Fibroblast of mammary gland (primary cell): ENCODE measurements around the gene TET3.

ENCODE experiments used
- DNase-seq: peaks from one replicate; pipeline ENCODE4 v3.0.0-alpha.2; 2010; ENCODE audit warnings: low read depth
- H3K4me3 ChIP-seq: 2 replicates; pipeline ENCODE4 v1.5.1; 2011; ENCODE audit warnings: low read depth, mild to moderate bottlenecking, low read length, moderate library complexity; ENCODE audit not compliant: control insufficient read depth
- TF ChIP-seq, protein P1 (sequence below): conservative IDR thresholded peaks from 2 replicates; pipeline ENCODE4 v1.5.1; 2011; ENCODE audit warnings: low read depth, low read length, inconsistent platforms; ENCODE audit not compliant: control insufficient read depth, insufficient read depth

Gene TET3

DNA sequence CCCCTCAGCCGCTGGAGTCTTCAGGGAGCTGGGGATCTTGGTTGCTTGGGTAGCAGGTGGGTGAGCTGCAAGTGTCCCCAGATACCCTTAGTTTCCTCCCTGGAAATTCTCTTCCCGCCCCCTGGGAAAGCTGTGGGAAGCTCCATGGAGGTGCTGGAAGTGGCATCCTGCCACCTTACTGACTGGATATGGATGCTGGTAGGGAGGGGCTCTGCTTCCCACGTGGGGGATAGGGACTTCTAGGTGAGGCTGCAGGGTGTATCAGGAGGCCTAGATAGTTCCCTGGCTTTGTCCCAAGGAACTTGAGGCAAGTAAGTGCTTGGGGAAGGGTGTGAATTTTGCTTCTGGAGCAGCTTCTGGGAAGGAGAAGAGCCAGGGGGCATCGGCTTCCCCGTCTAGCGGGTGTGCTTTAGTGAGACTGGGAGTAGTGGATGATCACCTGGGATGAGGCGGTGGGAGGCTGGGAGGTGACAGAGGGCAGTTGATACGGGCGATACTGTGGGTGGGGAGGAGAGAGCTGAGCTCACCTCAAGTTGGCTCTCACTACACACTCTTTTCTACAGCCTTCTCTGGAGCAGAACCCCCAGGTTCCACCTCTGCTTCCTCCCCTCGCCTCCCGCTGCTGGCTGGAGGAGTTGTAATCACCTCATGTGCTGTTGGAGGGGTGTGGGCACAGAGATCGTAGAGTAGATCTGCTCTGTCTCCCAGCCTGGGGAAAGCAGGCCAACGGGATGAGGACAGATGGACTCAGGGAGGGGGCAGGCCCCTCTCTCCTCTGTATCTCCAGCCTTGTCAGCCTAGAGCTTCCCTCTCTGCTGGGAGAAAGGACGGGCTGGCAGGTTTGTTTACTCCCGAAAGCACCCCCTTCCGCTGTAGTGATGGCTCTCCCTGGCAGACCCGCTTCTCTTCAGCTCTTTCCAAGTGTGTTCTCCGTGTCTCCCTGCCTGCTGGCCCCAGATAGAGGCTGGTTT lies 19.8 kb downstream of the TET3 start:
- TF ChIP-seq, protein P1, sequence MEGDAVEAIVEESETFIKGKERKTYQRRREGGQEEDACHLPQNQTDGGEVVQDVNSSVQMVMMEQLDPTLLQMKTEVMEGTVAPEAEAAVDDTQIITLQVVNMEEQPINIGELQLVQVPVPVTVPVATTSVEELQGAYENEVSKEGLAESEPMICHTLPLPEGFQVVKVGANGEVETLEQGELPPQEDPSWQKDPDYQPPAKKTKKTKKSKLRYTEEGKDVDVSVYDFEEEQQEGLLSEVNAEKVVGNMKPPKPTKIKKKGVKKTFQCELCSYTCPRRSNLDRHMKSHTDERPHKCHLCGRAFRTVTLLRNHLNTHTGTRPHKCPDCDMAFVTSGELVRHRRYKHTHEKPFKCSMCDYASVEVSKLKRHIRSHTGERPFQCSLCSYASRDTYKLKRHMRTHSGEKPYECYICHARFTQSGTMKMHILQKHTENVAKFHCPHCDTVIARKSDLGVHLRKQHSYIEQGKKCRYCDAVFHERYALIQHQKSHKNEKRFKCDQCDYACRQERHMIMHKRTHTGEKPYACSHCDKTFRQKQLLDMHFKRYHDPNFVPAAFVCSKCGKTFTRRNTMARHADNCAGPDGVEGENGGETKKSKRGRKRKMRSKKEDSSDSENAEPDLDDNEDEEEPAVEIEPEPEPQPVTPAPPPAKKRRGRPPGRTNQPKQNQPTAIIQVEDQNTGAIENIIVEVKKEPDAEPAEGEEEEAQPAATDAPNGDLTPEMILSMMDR: no peak
- no peak for DNase-seq
- no peak overlapping the region for H3K4me3 ChIP-seq

DNA sequence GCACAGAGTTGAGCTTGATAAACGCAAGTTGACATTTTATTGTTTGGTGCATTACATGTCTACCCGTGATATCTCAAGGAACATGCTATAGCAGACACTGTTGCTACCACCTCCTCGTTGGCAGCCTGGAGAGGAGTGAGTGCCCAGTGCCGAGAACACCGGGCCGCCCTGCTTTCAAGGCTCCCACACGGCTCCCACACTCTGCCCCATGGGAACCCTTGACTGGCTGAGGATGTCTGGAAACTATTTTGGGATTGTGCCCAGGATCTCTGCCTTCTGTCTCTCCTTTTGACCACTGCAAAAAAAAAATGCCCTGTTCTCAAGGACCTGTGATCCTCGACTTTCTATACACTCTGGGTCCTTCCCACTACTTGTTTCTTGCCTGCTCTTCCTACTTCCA lies 21.1 kb downstream of the TET3 start:
- peak; percentile 57 for DNase-seq
- TF ChIP-seq, protein P1: no peak
- no peak overlapping the region for H3K4me3 ChIP-seq

DNA sequence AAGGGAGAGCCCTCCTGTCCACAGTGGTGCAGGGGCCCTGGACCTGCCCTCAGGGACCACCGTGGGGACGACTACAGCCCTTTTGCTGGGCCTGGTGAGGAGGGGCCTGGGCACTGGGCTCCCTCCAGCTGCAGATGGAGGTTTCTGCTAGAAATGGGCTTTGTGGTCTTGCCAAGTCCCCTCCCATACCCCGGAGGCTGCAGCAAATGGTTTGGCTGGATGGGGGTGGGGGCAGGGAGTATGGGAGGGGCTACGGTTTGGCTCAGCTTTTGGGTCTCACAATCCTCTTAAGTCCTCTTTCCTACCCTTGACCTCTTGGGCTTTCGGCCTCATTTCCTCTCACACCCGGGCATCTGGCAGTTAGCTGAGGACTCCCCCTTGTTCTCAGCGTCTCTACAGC lies 21.7 kb downstream of the TET3 start:
- DNase-seq: no peak
- H3K4me3 ChIP-seq: no peak overlapping the region
- TF ChIP-seq, protein P1: no peak

DNA sequence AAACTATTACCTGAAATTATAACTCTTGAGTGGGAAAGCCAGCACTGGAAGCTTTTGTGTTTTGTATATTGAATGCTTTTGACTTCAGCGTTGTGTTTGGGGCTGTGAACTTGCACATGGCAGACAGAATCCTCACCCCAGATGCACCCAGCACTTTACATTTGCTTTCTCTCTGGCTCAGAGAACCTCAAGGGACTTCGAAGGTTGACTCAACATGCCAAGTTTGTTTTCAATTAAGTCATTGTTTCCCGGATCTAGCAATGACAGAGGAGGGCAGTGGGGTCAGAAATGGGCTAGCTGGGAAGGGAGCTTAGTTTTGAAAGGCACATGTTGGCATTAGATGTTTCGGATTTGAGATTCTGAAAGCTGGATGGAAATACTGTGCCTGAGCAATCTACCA lies 22.4 kb downstream of the TET3 start:
- TF ChIP-seq, protein P1: no peak
- H3K4me3 ChIP-seq: no peak overlapping the region
- DNase-seq: peak; percentile 78

DNA sequence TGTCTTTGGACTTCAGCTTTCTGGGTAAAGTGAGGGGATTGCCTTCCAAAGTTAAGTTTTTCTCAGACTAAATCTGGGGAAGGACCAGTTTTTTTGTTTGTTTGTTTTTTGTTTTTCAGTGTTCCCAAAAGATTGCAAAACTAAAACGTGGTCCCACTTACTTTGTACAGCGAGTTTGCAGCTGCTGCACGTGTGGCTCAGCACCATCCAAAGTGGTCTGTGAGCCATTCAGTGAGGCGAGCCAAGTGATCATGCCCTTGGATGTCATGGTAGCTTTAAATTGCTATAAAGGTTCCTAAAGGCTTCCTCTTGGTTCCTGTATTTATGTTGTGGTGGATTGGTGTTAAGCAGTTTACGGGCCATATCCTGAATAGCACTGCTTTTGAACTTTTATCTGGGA lies 23.0 kb downstream of the TET3 start:
- no peak overlapping the region for H3K4me3 ChIP-seq
- DNase-seq: no peak
- TF ChIP-seq, protein P1: no peak

DNA sequence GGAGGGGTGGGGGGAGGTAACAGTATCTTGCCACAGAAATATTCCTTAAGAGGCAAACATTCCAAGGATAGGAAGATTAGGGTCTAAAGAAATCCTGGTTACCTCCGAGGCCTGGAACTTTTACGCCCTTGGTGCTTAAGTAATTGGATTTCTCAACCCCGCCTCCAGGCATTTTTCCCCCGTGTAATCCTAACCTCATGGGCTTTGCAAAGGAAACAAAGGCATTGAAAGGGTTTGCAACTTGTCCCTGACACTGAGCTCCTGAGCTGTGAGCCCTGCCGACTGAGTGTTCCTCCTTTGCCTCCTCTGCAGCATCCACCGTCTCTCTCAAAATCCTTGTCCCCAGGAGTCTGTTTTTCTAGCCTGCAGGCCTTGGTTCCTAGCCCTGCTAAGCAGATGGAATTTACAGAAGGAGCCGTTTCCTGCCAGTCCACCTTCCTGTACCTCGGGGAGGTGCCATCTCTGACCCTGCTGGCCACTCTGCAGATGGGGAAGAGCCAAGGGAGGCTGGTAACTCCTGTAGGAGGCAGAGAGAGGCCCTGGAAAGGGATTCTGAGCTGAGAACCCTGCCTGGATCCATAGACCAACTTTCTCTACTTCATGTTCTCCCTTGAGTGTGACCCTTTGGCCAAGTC lies 24.2 kb downstream of the TET3 start:
- TF ChIP-seq, protein P1: no peak
- H3K4me3 ChIP-seq: no peak overlapping the region

More for the DNA sequence above, 24.2 kb downstream of the TET3 start:
- no peak for DNase-seq
